Endodermal cell (in vitro differentiated cells): ENCODE data around the gene RNF113B. TPM values are rescaled to one million over a fixed set of nuclear protein-coding genes. Genes with fewer than 3 reads are reported as not detected.

Source experiments
- DNase-seq: peaks from one replicate; pipeline ENCODE4 v3.0.0-alpha.2; 2017
- H3K27ac ChIP-seq: 2 replicates; pipeline ENCODE4 v1.5.1; 2013; ENCODE audit warnings: mild to moderate bottlenecking, low read depth, low read length, moderate library complexity
- H3K27me3 ChIP-seq: 2 replicates; pipeline ENCODE4 v1.6.1; 2013; ENCODE audit warnings: mild to moderate bottlenecking, low read length, moderate library complexity; ENCODE audit not compliant: insufficient read depth, control insufficient read depth, poor library complexity, severe bottlenecking
- H3K36me3 ChIP-seq: 2 replicates; pipeline ENCODE4 v1.7.0; 2013; ENCODE audit warnings: mild to moderate bottlenecking, low read length, moderate library complexity; ENCODE audit not compliant: control insufficient read depth, insufficient read depth
- H3K4me1 ChIP-seq: one replicate; pipeline ENCODE4 v1.7.0; 2013; ENCODE audit warnings: low read length; ENCODE audit not compliant: control insufficient read depth, insufficient read depth
- H3K4me3 ChIP-seq: 2 replicates; pipeline ENCODE4 v1.5.1; 2013; ENCODE audit warnings: mild to moderate bottlenecking, low read length, moderate library complexity
- H3K9ac ChIP-seq: 2 replicates; pipeline ENCODE4 v1.6.1; 2013; ENCODE audit warnings: mild to moderate bottlenecking, low read length, moderate library complexity; ENCODE audit not compliant: poor library complexity, severe bottlenecking; ENCODE audit errors: extremely low read depth
- H3K9me3 ChIP-seq: 2 replicates; pipeline ENCODE4 v1.6.1; 2013; ENCODE audit warnings: mild to moderate bottlenecking, low read length, moderate library complexity; ENCODE audit not compliant: control insufficient read depth
- H3K27ac Mint-ChIP-seq: 2 replicates; pipeline ENCODE4 v1.8.0; 2020; ENCODE audit warnings: mixed read lengths
- H3K27me3 Mint-ChIP-seq: 2 replicates; pipeline ENCODE4 v1.8.0; 2021; ENCODE audit warnings: mild to moderate bottlenecking, mixed read lengths; ENCODE audit not compliant: insufficient read depth
- H3K36me3 Mint-ChIP-seq: 2 replicates; pipeline ENCODE4 v1.8.0; 2020; ENCODE audit warnings: low read depth, mixed read lengths
- H3K4me1 Mint-ChIP-seq: 2 replicates; pipeline ENCODE4 v1.8.0; 2020; ENCODE audit warnings: mixed read lengths
- H3K4me3 Mint-ChIP-seq: 2 replicates; pipeline ENCODE4 v1.8.0; 2020; ENCODE audit warnings: mild to moderate bottlenecking, moderate library complexity, mixed read lengths
- H3K9me3 Mint-ChIP-seq: 2 replicates; pipeline ENCODE4 v1.8.0; 2020; ENCODE audit warnings: mild to moderate bottlenecking, mixed read lengths
- WGBS, 2 experiments: methylation state at CpG; one replicate each; pipeline versions ENCODE4 v1.1.5 to v1.1.7; 2013; ENCODE audit warnings: missing lambda C conversion rate in 2 of 2, mixed read lengths in 1 of 2; ENCODE audit not compliant: insufficient coverage in 1 of 2, insufficient read length in 1 of 2; 5-methylcytosine and 5-hydroxymethylcytosine counted together
- total RNA-seq, 2 donors: library from RNA; stranded (reverse); fragmentation: NEBNext Ultra II Directional in 1 of 2; extraction: Animal tissue kit (Norgen Biotek cat#: 25700) in 1 of 2; gene quantifications; 2 replicates in 1 of 2; 3 replicates in 1 of 2; pipeline ENCODE4 v1.2.1, GENCODE V29; 2021
- TF ChIP-seq, protein P1 (sequence below): fragments of 200-600 bp; sonication (generic); conservative IDR thresholded peaks from 2 replicates; pipeline ENCODE4 v1.5.0; 2021; ENCODE audit warnings: antibody characterized with exemption, mild to moderate bottlenecking

Gene RNF113B
- total RNA-seq, 2 donors from 2014 or later = not detected

DNA sequence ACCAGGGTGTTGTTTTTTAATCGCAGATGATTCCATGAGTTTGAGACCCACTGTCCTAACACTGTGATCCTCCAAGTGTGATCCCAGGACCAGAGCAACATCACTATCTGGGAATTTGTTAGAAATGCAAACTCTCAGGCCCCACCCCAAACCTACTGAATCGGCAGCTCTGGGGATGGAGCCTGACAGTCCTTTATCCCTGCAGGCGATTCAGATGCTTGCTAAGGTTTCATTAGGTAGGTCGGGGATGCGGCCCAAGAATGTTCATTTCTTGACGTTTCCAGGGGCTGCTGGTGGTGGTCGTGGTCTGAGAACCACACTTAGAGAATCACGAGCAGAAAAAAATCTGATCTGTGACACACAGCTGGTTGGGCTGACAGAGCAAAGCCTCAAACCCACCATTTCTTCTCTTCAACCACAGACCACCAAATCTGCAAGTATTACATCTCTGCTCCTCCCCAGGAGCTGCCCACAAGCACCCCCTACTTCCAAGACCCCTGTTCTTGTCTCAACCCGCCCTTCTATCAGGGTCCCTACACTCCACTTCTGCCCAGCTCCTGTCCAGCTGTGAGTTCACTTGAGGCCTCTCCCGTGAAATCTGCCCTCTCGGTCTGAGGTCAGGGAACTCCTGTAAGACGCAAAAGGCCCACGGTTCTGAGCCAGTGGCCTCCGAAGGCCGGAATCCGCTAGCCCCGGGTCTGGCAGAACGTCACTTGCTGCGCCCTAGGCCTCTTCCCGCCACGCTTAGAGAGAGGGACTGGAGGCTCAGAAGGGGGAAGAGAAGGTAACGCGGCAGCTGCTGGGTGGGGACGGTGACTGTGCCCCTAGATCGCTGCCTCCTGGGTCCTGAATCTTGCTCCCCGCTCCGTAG, 35.3 kb downstream of the RNF113B start:
- H3K4me3 ChIP-seq = peak overlapping the region; percentile 79
- Mint-ChIP-seq H3K9me3 (no peaks in the 10 kb centered on the region), H3K36me3 (peaks cover 1% of the 10 kb centered on the region), H3K27ac (peak overlapping the region; percentile 83), H3K4me3 (peak overlapping the region; percentile 95), H3K4me1 (peaks cover 31% of the 10 kb centered on the region), H3K27me3 (peaks cover 9% of the 10 kb centered on the region)
- no peaks in the 10 kb centered on the region for H3K27me3 ChIP-seq
- peaks cover 3% of the 10 kb centered on the region for H3K4me1 ChIP-seq
- no peaks in the 10 kb centered on the region for H3K36me3 ChIP-seq
- no peak overlapping the region for H3K27ac ChIP-seq
- 30 to 50% methylated on average over 11 to 27 of the region's 27 CpGs for WGBS, 2 experiments
- TF ChIP-seq, protein P1, sequence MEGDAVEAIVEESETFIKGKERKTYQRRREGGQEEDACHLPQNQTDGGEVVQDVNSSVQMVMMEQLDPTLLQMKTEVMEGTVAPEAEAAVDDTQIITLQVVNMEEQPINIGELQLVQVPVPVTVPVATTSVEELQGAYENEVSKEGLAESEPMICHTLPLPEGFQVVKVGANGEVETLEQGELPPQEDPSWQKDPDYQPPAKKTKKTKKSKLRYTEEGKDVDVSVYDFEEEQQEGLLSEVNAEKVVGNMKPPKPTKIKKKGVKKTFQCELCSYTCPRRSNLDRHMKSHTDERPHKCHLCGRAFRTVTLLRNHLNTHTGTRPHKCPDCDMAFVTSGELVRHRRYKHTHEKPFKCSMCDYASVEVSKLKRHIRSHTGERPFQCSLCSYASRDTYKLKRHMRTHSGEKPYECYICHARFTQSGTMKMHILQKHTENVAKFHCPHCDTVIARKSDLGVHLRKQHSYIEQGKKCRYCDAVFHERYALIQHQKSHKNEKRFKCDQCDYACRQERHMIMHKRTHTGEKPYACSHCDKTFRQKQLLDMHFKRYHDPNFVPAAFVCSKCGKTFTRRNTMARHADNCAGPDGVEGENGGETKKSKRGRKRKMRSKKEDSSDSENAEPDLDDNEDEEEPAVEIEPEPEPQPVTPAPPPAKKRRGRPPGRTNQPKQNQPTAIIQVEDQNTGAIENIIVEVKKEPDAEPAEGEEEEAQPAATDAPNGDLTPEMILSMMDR = no peak
- H3K9ac ChIP-seq = peak overlapping the region; percentile 46
- DNase-seq = peak; percentile 83
- H3K9me3 ChIP-seq = no peaks in the 10 kb centered on the region

DNA sequence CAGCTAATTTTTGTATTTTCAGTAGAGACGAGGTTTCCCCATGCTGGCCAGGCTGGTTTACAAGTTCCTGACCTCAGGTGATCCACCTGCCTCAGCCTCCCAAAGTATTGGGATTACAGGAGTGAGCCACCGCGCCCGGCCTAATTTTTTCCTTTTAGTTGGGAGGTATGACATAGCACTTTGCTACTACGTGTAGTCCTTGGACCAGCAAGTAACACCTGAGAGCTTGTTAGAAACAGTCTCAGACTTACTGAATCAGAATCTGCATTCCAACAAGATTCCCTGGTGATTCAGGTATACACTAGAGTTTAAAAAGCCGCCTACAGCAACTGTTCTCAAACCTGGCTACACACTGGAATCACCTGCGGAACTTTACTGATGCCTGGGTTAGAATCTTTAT, 36.0 kb downstream of the RNF113B start:
- TF ChIP-seq, protein P1 = no peak
- peaks cover 1% of the 10 kb centered on the region for H3K36me3 Mint-ChIP-seq
- peaks cover 24% of the 10 kb centered on the region for H3K4me1 Mint-ChIP-seq
- Histone ChIP-seq H3K36me3 (no peaks in the 10 kb centered on the region), H3K27me3 (no peaks in the 10 kb centered on the region), H3K9me3 (no peaks in the 10 kb centered on the region), H3K9ac (no peak overlapping the region), H3K4me3 (no peak overlapping the region), H3K4me1 (no peaks in the 10 kb centered on the region), H3K27ac (no peak overlapping the region)
- H3K27ac Mint-ChIP-seq = peak overlapping the region; percentile 55
- H3K4me3 Mint-ChIP-seq = peak overlapping the region; percentile 95
- no peaks in the 10 kb centered on the region for H3K9me3 Mint-ChIP-seq
- no peak for DNase-seq
- peaks cover 9% of the 10 kb centered on the region for H3K27me3 Mint-ChIP-seq
- 94 to 97% methylated on average over 7 of the region's 7 CpGs for WGBS, 2 experiments

DNA sequence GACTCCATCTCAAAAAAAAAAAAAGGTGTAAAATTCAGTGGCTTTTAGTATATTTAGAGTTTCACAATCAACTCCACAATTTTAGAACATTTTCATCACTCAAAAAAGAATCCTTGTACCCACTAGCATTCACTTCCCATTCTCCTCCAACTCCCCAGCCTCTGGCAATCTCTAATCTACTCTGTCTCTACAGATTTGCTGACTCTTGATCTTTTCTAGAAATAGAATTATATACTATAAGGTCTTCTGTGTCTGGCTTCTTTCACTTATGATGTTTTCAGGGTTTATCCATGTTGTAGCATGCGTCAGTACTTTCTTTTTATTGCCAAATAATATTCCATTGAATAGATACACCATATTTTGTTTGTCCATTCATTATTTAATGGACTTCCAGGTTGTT, 42.2 kb downstream of the RNF113B start:
- H3K9me3 ChIP-seq = no peaks in the 10 kb centered on the region
- Mint-ChIP-seq H3K4me1 (peaks cover 21% of the 10 kb centered on the region), H3K9me3 (no peaks in the 10 kb centered on the region), H3K4me3 (no peak overlapping the region), H3K27ac (no peak overlapping the region), H3K36me3 (no peaks in the 10 kb centered on the region), H3K27me3 (peaks cover 3% of the 10 kb centered on the region)
- no peak overlapping the region for H3K9ac ChIP-seq
- H3K4me3 ChIP-seq = no peak overlapping the region
- TF ChIP-seq, protein P1 = no peak
- WGBS, 2 experiments = 92% methylated on average over 1 of the region's 1 CpG; no CpG with 5 or more reads in 1 of the 2 experiments
- no peak for DNase-seq
- no peak overlapping the region for H3K27ac ChIP-seq
- H3K4me1 ChIP-seq = no peaks in the 10 kb centered on the region
- no peaks in the 10 kb centered on the region for H3K27me3 ChIP-seq
- H3K36me3 ChIP-seq = no peaks in the 10 kb centered on the region
